ENCODE data around the gene HOXD10.
A peak's percentile ranks its signal among the peaks of the same experiment; 100 is the strongest.

Gene HOXD10

DNA sequence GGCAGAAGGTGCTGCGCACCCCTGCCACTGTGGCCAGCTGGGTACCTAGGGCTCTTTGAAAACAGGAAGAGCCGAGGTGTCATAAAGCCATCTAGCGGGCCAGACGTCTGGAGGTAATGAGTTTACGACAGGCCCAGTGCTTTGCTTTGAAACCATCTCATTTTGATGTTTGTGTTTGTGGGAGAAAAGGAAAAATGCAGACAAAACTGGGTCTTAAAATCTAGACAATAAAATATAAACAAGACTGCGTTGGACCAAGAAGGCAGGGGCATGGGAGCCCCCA is 9.1 kb downstream of the HOXD10 start:
- H3K27ac Mint-ChIP-seq: peak overlapping the region; percentile 100
- H3K27me3 Mint-ChIP-seq (ENCODE audit: low read depth, poor library complexity): peaks cover 5% of the 10 kb centered on the region
- DNase-seq: no peak
- H3K4me3 Mint-ChIP-seq: peak overlapping the region; percentile 95
- peaks cover 53% of the 10 kb centered on the region for H3K4me1 Mint-ChIP-seq
- no peaks in the 10 kb centered on the region for H3K9me3 Mint-ChIP-seq
- peaks cover 13% of the 10 kb centered on the region for H3K36me3 Mint-ChIP-seq (ENCODE audit: low read depth)
- TF ChIP-seq, protein P1, sequence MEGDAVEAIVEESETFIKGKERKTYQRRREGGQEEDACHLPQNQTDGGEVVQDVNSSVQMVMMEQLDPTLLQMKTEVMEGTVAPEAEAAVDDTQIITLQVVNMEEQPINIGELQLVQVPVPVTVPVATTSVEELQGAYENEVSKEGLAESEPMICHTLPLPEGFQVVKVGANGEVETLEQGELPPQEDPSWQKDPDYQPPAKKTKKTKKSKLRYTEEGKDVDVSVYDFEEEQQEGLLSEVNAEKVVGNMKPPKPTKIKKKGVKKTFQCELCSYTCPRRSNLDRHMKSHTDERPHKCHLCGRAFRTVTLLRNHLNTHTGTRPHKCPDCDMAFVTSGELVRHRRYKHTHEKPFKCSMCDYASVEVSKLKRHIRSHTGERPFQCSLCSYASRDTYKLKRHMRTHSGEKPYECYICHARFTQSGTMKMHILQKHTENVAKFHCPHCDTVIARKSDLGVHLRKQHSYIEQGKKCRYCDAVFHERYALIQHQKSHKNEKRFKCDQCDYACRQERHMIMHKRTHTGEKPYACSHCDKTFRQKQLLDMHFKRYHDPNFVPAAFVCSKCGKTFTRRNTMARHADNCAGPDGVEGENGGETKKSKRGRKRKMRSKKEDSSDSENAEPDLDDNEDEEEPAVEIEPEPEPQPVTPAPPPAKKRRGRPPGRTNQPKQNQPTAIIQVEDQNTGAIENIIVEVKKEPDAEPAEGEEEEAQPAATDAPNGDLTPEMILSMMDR (IDR thresholded peaks at IDR 0.05): no peak

DNA sequence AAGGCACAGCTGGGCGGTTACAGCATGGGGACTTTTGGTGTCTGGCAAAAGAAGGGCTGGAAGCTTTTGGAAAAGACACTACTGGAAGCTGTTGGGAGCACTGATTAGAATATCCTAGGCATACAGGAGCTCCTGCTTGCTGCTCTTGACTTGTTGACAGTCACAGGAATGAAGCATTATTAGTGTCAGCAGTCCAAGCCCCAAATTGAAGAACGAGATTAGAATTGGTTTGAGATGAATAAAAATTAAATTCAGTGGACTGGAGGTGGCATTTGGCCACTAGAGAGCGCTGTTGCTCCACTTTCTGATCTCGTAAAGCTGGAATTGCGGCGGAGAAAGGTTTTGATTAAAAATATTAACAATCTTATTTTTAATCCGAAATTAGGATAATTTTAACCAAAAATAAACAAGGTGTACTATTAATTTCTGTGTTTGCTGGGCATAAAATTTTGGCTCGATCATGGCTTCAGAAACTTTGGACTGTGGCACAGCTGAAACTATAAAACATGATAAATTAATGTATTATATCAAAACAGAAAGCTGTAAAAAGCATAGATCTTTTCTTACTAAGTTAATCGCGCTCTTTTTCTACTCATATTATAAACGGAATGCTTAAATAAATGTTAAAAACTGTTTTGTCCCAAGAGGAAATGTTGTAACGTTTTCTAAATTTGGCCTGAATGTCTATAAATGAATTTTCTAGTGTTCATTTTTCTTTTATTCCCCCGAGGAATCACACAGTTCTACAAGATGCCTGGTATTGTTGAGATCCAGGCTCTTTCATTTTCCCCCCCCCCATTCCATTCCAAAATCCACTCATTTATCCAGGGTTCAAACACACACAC is 10.6 kb downstream of the HOXD10 start:
- H3K4me1 Mint-ChIP-seq: peaks cover 48% of the 10 kb centered on the region
- H3K27ac Mint-ChIP-seq: peak overlapping the region; percentile 100
- peak; percentile 85 for DNase-seq
- peak overlapping the region; percentile 95 for H3K4me3 Mint-ChIP-seq
- H3K27me3 Mint-ChIP-seq (ENCODE audit: low read depth, poor library complexity): peaks cover 2% of the 10 kb centered on the region
- TF ChIP-seq, protein P1 (IDR thresholded peaks at IDR 0.05): peak; percentile 95
- no peaks in the 10 kb centered on the region for H3K9me3 Mint-ChIP-seq
- H3K36me3 Mint-ChIP-seq (ENCODE audit: low read depth): peaks cover 18% of the 10 kb centered on the region

GRCh38 chr2:176127774-176128072 is 11.1 kb downstream of the HOXD10 start:
- Mint-ChIP-seq H3K36me3 (ENCODE audit: low read depth) (peaks cover 22% of the 10 kb centered on the region), H3K27me3 (ENCODE audit: low read depth, poor library complexity) (peaks cover 5% of the 10 kb centered on the region), H3K4me3 (peak overlapping the region; percentile 95), H3K27ac (peak overlapping the region; percentile 100), H3K4me1 (peaks cover 49% of the 10 kb centered on the region), H3K9me3 (no peaks in the 10 kb centered on the region)
- TF ChIP-seq, protein P1 (IDR thresholded peaks at IDR 0.05): no peak
- no peak for DNase-seq

DNA sequence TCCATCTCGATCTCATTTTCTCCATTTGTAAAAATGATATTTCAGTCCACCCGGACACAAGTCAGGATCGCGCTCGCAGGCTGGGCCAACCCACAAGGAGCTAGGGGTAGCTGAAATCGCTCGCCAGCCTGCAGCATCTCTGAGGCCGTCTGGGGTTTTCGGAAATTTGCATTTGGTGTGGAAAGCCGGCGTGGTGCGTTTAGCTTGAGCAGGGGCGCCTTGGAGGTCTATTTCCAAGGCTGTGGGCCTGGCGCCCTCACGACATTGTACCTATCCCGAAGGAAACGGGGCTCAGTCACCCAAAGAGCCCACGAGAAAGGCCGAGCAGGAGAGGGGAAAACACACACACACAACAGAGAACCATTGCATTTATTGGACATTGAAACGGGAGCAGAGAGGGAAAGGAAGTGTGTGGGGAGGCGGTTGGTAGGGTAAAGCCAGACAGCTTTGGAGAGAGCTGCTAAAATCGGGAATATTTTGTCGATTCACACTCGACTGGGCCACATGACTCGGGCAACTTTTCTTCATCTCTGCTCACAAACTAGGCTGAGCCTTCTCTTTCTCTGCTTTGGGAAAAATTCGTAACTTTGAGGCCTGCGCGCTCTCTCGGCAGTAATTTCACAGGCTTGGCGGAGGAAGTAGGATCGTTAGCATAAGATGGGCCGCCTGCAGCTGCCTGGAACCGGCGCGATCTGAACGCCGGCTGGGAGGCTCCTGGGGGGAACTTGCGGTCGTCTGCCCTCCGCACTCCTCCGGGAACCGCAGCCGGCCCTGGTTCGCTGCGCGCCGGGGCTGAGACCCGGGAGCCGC is 11.8 kb downstream of the HOXD10 start:
- Mint-ChIP-seq H3K27me3 (ENCODE audit: low read depth, poor library complexity) (peaks cover 7% of the 10 kb centered on the region), H3K27ac (peak overlapping the region; percentile 100), H3K36me3 (ENCODE audit: low read depth) (peaks cover 22% of the 10 kb centered on the region), H3K4me3 (peak overlapping the region; percentile 95), H3K9me3 (no peaks in the 10 kb centered on the region), H3K4me1 (peaks cover 54% of the 10 kb centered on the region)
- TF ChIP-seq, protein P1 (IDR thresholded peaks at IDR 0.05): no peak
- DNase-seq: no peak

DNA sequence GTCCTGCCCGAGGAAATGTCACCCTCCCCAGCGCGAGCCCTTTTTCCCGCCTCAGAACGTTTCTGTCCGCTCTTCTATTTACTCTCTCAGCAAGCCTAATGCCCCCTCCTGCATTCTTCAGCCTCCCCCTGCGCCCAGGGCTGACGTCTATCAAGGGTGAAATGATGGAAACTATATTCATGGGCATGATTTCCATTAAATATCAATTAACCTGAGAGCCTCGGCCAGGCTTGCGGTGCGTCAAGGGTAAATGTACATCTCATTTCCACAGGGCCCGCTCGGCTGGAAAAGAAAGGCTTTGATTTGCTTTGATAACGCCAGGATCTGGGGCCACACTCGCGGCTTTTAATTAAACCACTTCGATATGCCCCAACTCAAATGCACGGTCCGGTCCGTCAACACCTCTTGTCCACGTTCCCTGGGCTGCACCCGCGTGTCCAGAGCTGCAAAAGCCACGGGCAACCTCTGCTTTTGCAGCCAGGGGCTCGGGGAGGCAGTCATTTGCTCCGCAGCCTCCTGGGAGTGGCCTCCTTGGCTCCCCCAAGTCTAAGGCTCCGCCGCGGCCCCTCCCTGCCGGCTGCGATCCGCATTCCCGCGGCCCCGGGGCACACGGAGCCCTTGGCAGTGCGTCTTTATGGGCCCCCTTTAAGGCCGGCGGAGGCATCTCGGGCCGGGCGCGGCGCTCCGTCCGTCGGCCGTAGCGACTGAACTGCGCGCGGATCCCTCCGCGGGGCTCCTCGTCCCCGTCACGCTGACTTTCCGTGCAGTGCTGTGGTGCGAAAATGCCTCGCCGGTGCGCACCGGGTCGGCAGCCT is 12.6 kb downstream of the HOXD10 start, which contains the start of gene HOXD8:
Gene HOXD8 (plus strand): TSS at position 724 of the 815 bp plus-strand sequence. CDS start 662 bp downstream, outside the sequence.
- peak; percentile 80 for DNase-seq
- H3K4me3 Mint-ChIP-seq: peak within 1 kb of the TSS; percentile 100
- peak within 1 kb of the TSS; percentile 100 for H3K27ac Mint-ChIP-seq
- TF ChIP-seq, protein P1 (IDR thresholded peaks at IDR 0.05): no peak
- H3K4me1 Mint-ChIP-seq: peaks cover 62% of the 10 kb centered on the region
- no peaks in the 10 kb centered on the region for H3K9me3 Mint-ChIP-seq
- H3K36me3 Mint-ChIP-seq (ENCODE audit: low read depth): peaks cover 16% of the 10 kb centered on the region
- H3K27me3 Mint-ChIP-seq (ENCODE audit: low read depth, poor library complexity): peaks cover 7% of the 10 kb centered on the region

All from nephron progenitor cell (in vitro differentiated cells).